ENCODE measurements around the gene TBC1D16. TPM values are rescaled to one million over a fixed set of nuclear protein-coding genes. Genes with fewer than 3 reads are reported as not detected.
"Not testable (repeated sequence)": the region's sequence is repeated elsewhere in the genome, so short reads cannot be mapped to it uniquely, and the experiment has no call there.

The TBC1D16 gene
- total RNA-seq, 1 donor from 2014 or later, result 38.4 TPM

DNA sequence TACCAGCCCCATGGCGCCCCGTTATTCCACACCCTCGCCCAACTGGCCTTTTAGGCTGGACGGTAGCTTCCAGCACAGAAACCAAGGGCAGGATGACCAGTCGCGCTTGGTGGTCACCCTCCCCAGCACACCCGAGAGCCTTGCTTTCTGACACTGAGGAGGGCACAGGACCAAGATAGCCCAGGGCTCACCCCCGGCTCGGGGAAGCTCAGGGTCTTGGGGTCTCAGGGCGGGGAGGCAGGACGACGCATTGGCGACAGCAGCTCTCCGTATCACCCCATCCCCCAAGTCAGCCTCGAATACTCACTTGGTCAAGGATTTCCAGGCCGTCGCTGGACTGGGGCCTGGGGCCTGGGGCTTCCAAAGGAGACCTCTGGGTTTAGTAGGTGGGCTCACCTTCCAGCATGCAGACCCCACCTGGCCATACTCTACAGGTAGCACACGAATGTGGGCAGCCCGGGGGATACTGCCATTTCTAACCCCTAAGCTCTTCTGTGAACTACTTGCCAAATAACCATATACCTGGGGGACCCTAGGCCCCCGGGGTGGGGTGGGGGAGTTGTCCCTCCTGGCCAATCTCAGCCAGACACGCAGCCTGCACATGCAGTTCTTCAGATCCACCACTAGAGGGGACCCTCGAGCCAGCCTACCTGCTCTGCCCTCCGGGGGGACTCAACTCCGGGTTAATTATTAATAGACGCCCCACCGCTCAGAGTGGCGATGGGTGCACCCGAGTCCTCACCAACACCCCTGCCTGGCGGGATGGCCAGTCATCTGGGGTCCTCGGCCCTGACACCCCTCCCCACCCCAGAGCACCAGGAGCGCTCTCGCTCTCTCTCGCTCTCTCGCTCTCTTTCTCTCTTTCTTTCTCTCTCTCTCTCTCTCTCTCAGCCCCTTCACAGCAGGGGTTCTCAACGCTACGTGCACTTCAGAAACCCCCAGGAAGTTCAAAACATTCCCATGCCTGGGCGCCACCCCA lies 30.0 kb downstream of the TBC1D16 start:
- no peak for DNase-seq (ENCODE audit: low spot score)

DNA sequence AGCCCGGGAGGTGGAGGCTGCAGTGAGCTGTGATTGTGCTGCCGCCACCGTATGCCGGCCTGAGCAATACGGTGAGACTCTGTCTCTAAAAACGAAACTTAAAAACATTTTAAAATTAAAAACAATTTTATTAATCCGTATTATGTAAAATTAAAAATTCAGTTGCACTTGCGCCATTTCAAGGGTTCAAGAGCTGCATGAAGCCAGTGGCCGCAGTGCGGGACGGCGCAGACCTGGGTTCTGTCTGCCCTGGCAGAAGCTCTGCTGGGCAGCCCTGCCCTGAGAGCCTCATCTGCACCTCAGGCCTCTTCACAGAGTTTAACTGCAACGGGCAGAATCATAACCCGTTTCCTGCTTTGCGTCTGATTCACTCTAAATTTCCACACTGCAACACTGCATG lies 31.7 kb downstream of the TBC1D16 start:
- no peak for DNase-seq (ENCODE audit: low spot score)

DNA sequence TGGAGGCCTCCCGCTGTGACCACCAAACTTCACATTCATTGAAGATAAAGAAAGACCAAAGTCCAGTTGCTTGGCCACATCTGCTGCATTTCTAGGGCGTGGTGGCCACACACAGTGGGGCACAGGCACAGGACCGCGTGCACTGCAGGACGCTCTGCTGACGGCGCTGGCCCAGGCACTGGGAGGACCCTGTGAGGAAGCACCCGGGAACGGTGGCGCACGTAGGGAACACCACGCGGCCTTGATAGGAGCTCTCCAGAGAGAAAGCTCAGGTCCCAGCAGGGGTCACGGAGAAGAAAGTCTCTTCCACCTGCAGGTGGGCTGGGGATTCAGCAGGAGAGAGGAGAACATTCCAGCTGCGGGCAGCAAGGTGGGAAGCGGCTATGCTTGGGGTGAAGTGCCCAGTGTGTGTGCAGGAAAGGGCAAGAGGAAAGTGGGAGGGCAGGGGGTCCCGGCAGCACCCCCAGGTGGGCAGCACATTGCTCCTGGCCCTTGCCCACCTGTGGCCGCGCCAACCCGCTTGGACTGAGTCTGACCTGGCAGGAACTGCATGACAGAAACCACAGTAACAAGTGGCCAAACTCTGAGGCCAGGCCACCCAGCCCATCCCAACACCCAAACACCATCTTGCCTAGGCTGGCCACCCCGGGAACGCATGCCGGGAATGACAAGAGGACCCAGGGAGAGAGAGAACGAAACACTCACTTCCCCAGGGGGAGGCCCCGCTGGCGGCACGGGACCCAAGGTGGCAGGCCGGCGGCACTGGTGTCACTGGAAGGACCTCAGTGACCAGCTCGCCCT lies 32.8 kb downstream of the TBC1D16 start:
- peak; percentile 57 for DNase-seq (ENCODE audit: low spot score)

DNA sequence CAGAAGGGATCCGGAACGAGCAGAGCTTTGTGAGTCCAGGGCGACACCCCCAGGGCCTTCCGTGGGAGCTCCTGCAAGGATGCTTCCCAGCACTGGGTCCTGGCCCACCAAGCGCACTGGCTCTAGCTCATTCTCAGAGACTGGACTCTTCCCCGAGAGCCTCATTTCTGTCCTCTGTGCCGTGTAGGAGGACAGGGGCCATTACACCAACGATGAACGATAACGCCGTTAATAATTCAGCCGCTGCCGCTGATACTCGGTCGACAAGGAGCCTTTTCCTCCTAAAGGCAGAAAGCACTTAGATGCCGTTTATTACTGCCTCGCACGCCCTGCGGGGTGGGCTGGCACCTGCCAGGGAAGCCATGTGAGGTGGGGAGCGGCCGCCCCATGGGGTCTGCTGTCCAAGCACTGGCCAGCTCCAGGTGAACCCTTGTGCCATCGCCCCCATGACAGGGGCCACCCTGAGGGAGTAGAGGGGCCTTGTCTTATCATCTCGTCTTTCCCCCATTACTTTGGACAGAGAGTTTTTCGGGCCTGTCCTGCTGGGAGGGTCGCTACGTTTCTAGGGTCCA lies 33.5 kb downstream of the TBC1D16 start:
- no peak for DNase-seq (ENCODE audit: low spot score)

DNA sequence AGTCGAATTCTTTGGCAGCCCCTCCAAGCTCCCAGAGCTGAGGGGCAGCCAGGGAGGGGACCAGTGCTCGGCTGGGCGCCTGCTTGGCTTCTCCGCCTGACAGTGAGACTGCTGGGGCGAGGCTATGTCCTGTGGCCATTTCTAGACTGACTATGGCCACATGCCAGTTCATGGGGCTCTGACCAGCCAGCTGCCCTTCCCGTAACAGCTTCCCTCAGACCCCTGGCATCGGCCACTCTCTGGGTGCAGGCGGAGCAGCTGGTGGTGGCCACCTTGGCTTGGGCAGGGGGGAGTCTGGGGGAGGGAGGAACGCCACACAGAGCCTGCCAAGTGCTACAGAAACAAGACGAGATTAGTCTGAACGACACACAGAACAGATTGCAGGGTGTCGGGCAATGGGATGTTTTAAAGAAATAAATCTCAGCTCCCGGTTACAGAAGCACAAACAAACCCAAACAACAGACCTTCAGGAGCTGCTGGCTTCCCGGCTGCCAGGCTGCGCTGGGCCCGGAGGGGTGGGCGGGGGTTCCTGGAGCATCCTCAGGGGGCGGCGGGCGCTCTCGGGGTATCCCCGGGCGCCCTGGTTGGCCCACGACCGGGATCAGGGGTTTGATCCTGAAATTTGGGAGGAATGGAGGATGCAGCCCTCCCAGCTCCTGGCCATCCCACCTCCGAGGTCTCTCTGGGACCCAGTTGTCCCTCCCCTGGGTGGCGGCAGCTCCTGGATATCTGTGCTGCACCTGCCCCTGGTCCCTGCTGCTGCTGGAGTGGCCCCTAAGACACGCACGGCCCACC lies 34.5 kb downstream of the TBC1D16 start:
- no peak for DNase-seq (ENCODE audit: low spot score)

DNA sequence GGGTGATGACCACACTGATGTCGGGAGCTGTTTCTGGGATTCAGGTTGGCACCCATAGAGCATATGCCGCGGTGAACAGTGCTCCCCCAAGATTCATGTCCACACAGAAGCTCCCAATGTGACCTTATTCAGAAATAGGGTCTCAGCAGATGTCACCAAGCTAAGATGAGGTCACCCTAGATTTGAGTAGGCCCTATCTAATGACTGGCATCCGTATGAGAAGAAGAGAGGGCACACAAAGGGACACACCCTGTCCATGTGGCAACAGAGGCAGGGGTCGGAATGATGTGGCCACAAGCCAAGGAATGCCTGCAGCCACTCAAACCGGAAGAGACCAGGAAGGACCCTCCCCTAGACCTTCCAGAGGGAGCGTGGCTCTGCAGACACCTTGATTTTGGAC lies 35.5 kb downstream of the TBC1D16 start:
- DNase-seq (ENCODE audit: low spot score), result no peak

DNA sequence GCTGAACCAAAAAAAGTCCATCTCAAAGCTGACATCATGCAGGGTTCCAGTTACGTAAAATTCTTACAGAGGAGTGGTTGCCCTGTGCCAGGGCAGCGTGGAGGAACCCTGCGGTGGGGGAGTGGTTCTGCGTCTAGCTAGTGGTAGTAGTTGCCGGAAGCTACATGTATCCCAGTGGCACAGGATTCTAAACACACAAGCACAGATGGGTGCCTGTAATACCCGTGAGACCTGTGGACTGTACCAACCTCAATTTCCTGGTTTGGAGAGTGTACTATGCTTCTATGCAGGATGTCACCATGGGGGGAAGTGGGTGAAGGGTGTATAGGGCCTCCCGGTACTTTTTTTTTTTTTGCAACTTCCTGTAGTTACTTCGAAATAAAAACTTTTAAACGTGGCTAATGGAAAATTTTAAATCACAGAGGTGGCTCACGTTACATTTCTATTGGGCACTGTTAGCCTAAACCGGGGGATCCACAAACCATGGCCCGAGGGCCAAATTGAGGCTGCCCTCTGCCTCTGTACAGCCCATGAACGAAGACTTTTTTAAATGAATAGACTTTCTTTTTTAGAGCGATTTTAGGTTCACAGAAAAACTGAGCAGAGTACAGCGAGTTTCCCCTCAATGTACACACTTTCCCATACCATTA lies 38.5 kb downstream of the TBC1D16 start:
- no peak for DNase-seq (ENCODE audit: low spot score)

DNA sequence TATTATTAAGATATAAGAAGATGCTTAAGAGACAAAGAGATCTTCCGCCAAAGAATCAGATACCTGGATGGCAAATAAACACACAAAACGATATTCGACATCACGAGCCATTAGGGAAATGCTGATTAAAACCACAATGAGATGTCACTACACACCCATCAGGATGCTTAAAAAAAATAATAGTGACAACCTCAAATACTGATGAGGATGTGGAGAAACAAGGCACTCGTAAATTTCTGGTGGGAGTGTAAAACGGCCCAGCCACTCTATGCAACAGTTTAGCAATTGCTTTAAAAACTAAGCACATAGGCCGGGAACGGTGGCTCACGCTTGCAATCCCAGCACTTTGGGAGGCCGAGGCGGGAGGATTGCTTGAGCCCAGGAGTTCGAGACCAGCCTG lies 39.4 kb downstream of the TBC1D16 start:
- DNase-seq (ENCODE audit: low spot score), result no peak

DNA sequence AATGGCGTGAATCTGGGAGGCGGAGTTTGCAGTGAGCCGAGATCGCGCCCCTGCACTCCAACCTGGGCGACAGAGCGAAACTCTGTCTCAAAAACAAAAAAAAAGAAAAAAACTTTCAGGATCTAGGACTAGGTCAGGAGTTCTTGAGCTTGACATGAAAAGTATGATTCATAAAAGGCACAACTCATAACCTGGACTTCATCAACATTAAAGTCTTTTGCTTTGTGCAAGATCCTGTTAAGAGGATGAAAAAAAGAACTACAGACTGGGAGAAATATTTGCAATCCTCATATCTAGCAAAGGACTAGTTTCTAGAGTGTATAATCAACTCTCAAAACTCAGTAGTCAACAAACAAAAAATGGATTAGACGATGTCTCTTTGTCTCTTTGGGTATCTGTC lies 40.0 kb downstream of the TBC1D16 start:
- DNase-seq (ENCODE audit: low spot score), result no peak

DNA sequence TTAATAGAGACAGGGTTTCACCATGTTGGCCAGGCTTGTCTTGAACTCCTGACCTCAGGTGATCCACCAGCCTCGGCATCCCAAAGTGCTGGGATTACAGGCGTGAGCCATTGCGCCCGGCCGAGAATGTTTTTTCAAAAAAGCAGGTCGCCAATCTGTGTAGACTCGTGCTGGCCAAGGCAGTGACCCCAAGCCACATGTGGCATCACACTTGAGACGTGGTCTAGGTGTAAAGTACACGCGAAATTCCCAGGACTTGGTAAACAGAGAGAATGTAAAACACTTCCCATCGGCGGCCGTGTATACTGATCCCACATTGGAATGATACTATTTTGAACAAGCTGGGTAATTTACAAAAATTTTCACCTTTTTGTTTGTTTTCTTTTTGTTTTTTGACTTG lies 41.1 kb downstream of the TBC1D16 start:
- no peak for DNase-seq (ENCODE audit: low spot score)

DNA sequence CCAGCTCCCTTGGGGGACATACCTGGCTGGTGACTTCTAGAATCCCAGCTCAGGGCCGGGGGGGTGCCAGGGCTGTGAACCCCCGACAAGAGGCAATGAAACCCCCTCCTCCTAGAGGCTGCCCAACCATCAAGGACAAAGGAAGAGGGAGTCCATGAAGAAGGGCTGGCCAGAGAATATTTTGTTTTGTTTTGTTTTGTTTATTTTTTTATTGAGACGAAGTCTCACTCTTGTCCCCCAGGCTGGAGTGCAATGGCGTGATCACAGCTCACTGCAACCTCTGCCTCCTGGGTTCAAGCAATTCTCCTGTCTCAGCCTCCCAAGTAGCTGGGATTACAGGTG lies 41.5 kb downstream of the TBC1D16 start:
- DNase-seq (ENCODE audit: low spot score), result not testable (repeated sequence)

DNA sequence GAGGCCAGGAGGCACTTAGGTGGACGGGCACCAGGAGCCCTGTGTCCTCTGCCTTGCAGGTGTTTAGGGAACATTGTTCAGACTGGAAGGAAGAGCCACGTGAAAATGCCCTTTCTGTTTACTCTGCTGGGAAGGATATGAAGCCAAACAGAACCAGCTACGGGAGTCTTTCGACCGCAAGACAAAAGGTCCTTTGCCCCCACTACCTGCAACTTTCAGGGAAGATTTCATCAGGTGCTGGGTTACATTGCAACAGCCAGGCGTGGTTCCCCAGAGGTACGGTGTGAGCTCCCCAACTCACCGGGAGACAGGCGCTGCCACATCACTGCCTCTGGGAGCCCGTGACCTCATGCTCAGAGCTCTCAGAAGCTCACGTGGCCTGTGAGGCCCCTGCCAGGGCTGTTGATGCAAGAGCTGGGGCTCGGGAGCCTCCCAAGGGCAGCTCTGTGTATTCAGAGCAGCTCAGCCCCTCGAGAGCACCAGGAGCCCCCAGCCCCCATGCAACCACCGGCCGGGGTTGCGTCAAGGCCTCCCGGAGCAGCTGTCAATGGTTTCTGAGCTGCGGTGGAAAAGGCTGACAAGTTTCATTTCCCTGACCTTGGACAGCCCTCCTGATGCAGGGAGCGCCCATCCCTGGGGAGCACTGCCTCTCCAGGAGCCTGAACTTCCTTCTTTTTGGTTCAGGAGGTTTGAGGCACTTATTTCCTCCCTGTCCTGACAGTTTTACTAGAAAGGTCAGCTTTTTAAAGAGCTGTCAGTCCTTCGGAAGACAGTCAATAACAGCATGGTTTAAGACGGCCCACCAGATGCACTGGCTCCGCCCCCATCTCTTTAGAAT lies 42.1 kb downstream of the TBC1D16 start:
- DNase-seq (ENCODE audit: low spot score), result peak; percentile 79

DNA sequence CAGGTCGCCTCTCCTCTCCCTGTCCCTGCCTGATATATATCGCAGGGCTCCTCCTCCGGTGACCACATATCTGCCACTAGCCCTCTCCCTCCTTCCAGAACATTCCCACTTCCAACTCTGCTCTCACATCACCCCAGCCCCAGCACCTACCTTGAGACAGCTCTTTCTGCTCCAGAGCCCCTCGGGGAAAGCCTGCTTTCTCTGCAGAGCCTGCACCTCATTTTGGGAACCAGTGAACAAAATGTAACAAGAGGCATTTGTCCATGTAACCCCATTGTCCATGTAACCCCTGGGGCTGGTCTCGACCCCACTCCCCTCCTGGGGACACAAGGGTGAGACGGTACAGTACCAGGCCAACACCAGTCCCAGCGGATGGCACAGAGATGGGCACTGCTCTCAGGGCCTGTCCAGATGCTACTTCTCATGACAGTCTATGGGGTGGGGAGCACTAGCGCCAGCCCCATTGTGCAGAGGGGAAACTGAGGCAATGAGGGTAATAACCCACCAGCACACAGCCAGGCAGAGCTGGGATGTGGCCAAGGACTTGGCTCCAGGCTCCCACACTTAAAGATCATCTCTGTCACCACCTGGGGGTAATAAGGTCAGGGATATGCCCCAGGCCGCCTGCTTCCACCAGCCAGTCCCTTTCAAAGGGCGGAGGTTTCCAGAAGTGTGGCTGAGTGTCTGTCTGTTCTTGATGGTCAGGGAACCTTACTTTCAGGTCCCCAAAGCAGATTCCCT lies 42.9 kb downstream of the TBC1D16 start:
- DNase-seq (ENCODE audit: low spot score), result no peak

DNA sequence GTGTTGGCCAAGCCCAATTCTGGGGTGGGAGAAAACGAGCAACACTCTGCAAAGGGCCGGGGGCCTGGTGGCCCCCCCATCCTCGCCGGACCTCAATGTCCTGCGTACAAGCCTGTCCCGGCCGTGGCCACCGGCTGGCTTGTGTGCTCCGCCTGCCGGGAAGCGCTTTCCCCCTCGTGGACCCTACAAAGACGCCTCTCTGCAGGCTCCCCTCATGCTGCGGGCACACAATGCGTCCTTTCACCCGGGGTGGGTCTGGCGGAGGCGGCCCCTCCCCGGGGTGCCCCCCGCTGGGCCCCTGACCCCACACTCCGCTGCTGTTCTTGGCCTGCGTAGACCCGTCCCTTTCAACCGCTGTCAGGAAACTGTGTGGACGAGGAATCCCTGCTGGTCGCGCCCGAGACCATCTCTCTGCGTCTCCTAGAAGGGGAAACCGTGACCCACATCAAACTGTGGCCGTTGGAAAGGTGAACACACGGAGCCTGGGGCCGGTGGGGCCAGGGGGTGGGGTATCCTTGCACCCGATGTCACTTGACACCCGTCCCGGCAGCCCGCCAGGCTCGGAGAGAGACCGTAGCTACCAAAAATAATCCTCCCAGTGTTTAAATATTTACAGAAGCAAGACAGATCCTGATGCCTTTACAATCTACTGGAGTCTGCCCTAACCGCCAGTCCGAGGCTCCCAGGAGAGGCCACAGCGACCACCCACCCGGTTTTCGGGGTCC lies 43.6 kb downstream of the TBC1D16 start:
- no peak for DNase-seq (ENCODE audit: low spot score)

DNA sequence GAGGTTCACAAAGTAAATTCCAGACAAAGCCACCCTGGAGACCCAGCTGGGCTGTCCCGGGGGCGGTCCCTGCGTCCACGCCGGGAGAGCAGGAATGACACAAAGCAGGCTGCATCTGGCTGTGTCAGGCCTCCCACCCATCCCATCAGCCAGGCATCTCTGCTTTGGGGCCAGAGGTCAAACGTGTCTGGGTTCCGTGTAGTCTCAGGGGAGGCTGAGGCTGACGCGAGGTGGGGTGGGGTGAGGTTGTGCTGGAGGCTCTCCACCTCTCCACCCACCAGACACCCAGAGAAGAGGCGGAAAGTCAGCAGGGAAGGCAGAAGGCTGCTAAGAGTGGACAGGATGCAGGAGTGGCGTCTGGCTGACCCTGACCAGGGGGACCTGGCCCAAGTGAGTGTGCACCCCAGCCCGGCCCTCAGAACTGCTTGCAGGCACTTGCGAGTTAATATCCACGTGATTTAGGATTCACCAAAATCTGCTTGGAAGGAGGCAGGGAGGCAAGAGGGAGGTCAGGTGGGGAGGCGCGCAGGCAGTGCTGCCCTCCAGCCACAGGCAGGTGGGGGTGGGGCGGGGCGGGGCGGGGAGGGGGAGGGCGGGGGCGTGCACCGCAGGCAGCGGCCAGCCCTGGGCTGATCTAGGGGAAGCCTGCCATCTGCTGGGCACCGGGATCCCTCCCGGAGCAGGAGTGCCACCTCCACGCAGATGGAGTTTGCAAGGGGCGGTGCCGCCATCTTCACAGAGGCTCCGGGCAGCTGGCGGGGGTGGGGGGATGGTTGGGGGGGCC lies 44.3 kb downstream of the TBC1D16 start:
- DNase-seq (ENCODE audit: low spot score), result peak; percentile 87

DNA sequence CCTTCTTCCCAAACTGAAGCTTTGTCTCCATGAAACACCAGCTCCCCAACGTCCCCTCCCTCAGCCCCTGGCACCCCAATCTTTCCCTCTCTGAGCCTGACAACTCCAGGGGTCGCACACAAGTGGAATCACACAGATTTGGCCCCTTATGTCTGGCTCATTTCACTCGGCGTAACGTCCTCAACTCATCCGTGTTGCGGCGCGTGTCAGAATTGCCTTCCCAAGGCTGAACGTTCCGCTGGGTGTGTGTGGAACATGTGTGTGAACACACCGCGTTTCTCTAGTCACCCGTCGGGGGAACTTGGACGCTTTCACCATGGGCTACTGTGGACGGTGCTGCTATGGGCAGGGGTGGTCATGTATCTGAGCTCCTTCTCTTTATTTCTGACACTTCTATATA lies 45.0 kb downstream of the TBC1D16 start:
- DNase-seq (ENCODE audit: low spot score), result no peak

DNA sequence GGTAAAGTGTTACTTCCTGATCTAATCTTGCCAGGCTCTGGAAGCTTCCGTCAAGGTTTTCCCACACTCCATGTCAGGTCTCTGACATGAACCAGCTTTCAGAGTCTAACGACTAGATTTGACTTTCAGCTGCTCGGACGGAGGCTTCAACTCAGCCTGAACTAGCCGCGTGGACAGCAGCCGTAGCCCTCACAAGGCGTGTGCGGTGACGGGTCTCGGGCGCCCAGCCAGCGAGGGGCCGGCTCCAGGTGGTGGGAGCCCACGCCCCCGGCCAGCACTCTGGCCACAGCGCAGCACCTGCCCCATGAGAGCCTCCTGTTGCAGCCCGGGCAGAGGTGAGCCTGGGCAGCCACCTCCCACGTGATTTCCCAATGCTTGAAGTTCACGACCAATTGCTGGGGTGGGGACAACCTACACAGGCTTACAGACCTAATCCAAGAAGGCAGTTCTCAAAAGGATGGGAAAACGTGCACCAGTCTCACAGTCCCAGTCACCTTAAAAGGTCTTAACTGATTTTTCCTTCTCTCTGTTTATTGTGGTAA lies 45.5 kb downstream of the TBC1D16 start:
- DNase-seq (ENCODE audit: low spot score), result no peak
